K562 (cell line): ENCODE measurements around the gene CTIF.
"Not testable (repeated sequence)": the region's sequence is repeated elsewhere in the genome, so short reads cannot be mapped to it uniquely, and the experiment has no call there.

Experiments
- CBX3 ChIP-seq, 2 experiments: IDR thresholded peaks; 1 replicate in 1 of 2; 2 replicates in 1 of 2; pipeline ENCODE4 v1.6.1; 2012; ENCODE audit warnings: inconsistent platforms in 2 of 2, low read length in 2 of 2, borderline replicate concordance in 1 of 2, control low read depth in 1 of 2
- E4F1 ChIP-seq: fragments of 250-450 bp; sonication (Bioruptor Pico); IDR thresholded peaks from 2 replicates; pipeline ENCODE4 v1.5.0; 2021; ENCODE audit warnings: mild to moderate bottlenecking, borderline replicate concordance
- KAT2B ChIP-seq: IDR thresholded peaks from one replicate; pipeline ENCODE4 v1.6.1; 2012; ENCODE audit warnings: low read depth, mild to moderate bottlenecking, control low read depth, inconsistent platforms, low read length, moderate library complexity
- KDM1A ChIP-seq, 2 experiments: fragments of 450-650 bp; IDR thresholded peaks; 2 replicates each; pipeline ENCODE4 v1.6.1; 2016; ENCODE audit warnings: mild to moderate bottlenecking in 2 of 2

- TF ChIP-seq KDM1A (IDR thresholded peaks at IDR 0.05); CBX3 (IDR thresholded peaks at IDR 0.05; ENCODE audit: borderline replicate concordance in 1 of 2, low read length in 2 of 2); E4F1 (CRISPR knock-in tag); KAT2B: not testable (repeated sequence)
These were observed 178.4 kb downstream of the CTIF start for GRCh38 chr18:48717227-48717626.
